Measurements from ENCODE around the gene CADM2. TPM values are rescaled to one million over a fixed set of nuclear protein-coding genes. Genes with fewer than 3 reads are reported as not detected.
"Not testable (repeated sequence)": the region's sequence is repeated elsewhere in the genome, so short reads cannot be mapped to it uniquely, and the experiment has no call there.

Gene CADM2
- total RNA-seq, 1 donor: 0.31 TPM

- Histone ChIP-seq H3K4me1 (ENCODE audit: insufficient read depth, low read length) (no peaks in the 10 kb centered on the region), H3K9me3 (ENCODE audit: low read depth, low read length) (no peaks in the 10 kb centered on the region), H3K27me3 (ENCODE audit: insufficient read depth, low read length) (no peaks in the 10 kb centered on the region), H3K4me3 (ENCODE audit: low read length) (no peak overlapping the region)
These were observed 122.6 kb downstream of the CADM2 start for GRCh38 chr3:85081191-85081906.

DNA sequence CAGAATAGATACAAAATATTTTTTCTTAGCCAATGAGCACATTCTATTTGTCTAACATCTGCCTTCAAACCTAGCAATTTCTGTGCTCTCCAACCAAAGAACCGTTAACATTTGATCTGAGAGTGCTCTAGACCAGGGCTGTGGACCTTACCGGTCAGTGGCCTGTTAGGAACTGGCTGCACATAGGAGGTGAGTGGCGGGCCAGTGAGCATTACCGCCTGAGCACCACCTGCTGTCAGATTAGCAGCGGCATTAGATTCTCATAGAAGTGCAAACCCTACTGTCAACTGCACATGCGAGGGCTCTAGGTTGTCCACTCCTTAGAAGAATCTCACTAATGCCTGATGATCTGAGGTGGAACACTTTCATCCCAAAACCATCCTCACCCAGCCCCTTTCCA, 131.7 kb downstream of the CADM2 start:
- Histone ChIP-seq H3K27me3 (ENCODE audit: insufficient read depth, low read length) (no peaks in the 10 kb centered on the region), H3K4me1 (ENCODE audit: insufficient read depth, low read length) (no peaks in the 10 kb centered on the region), H3K4me3 (ENCODE audit: low read length) (no peak overlapping the region), H3K9me3 (ENCODE audit: low read depth, low read length) (no peaks in the 10 kb centered on the region)

DNA sequence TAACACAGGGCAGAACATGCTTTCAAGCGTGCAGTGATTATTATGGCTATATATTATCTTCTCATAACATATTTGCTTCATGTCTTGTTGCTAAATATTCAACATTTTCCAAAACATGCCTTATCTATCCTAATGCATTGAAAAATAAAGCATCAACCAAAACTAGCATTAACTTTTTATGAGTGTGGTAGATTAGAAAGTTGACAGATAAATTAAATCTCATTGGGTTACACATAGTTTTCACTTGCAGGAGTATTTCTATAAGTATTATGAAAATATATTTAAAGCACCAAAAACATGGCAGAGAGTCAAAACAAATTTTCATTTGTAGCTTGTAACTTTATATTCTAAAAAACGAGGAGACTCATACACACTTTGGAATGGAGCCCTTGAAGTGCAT, 141.5 kb downstream of the CADM2 start:
- Histone ChIP-seq H3K4me1 (ENCODE audit: insufficient read depth, low read length) (no peaks in the 10 kb centered on the region), H3K9me3 (ENCODE audit: low read depth, low read length) (peaks cover 9% of the 10 kb centered on the region), H3K27me3 (ENCODE audit: insufficient read depth, low read length) (no peaks in the 10 kb centered on the region)

DNA sequence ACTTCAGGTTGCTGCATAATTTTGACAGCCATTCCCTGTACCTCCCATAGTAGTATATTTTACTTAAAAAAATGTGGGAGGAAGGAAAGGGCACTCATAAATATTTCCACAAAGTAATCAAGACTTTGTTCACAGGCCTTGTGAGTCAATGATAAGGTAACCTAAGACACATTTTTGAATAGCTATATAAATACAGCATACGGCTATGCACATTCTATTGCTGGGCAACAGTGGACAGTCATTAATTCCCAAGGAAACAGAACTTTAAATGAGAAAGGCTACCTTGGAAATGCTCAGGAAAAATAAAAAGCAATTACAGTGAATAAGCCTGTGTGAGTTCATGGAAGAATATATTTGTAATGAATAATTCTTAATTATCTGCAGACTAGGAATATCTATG, 144.0 kb downstream of the CADM2 start:
- H3K4me1 ChIP-seq (ENCODE audit: insufficient read depth, low read length): no peaks in the 10 kb centered on the region
- no peaks in the 10 kb centered on the region for H3K27me3 ChIP-seq (ENCODE audit: insufficient read depth, low read length)
- no peak overlapping the region for H3K4me3 ChIP-seq (ENCODE audit: low read length)
- peaks cover 9% of the 10 kb centered on the region for H3K9me3 ChIP-seq (ENCODE audit: low read depth, low read length)

More for the DNA sequence above, 141.5 kb downstream of the CADM2 start:
- H3K4me3 ChIP-seq (ENCODE audit: low read length): no peak overlapping the region

DNA sequence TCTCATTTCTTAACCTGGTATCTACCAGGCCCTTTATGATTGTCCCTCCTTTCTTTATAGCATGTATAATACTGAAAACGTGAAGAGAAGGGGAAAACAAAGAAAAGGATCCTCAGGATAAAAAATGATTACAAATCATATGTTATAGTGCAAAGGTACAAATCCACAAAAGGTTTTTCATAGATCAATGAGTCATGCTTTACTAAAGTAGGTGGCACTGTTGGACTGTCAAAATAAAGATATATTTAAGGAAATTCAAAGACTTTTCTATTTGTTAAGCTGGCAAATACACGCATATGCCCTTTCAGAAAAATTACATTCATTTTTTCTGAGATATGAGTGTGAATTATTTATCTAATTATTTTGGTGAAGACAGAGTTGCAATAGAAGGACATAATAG, 151.6 kb downstream of the CADM2 start:
- Histone ChIP-seq H3K4me3 (ENCODE audit: low read length) (no peak overlapping the region), H3K4me1 (ENCODE audit: insufficient read depth, low read length) (no peaks in the 10 kb centered on the region), H3K9me3 (ENCODE audit: low read depth, low read length) (no peaks in the 10 kb centered on the region), H3K27me3 (ENCODE audit: insufficient read depth, low read length) (no peaks in the 10 kb centered on the region)

DNA sequence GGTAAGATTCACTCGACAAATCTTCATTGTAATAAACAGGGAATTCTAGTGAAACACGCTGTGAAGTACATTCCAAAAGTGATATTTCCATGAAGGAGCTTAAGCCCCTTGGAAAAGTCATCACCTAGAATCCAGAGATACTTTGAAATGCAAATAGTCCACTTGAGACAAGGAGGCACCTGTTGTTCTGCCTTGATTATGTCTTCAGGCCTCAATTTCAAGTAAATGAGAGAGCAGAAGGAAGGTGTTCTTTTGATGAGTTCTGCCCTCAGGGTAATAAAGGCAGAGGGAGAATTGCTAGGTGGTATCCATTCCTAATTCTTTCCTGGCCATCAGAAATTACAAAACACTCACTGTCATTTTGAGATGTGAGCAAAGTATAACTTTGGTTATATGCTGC, 162.1 kb downstream of the CADM2 start:
- Histone ChIP-seq H3K9me3 (ENCODE audit: low read depth, low read length) (no peaks in the 10 kb centered on the region), H3K4me3 (ENCODE audit: low read length) (no peak overlapping the region), H3K27me3 (ENCODE audit: insufficient read depth, low read length) (no peaks in the 10 kb centered on the region), H3K4me1 (ENCODE audit: insufficient read depth, low read length) (no peaks in the 10 kb centered on the region)

GRCh38 chr3:85132864-85133263, 174.1 kb downstream of the CADM2 start:
- not testable (repeated sequence) for H3K4me1 ChIP-seq (ENCODE audit: insufficient read depth, low read length); H3K9me3 ChIP-seq (ENCODE audit: low read depth, low read length); H3K27me3 ChIP-seq (ENCODE audit: insufficient read depth, low read length); H3K4me3 ChIP-seq (ENCODE audit: low read length)

DNA sequence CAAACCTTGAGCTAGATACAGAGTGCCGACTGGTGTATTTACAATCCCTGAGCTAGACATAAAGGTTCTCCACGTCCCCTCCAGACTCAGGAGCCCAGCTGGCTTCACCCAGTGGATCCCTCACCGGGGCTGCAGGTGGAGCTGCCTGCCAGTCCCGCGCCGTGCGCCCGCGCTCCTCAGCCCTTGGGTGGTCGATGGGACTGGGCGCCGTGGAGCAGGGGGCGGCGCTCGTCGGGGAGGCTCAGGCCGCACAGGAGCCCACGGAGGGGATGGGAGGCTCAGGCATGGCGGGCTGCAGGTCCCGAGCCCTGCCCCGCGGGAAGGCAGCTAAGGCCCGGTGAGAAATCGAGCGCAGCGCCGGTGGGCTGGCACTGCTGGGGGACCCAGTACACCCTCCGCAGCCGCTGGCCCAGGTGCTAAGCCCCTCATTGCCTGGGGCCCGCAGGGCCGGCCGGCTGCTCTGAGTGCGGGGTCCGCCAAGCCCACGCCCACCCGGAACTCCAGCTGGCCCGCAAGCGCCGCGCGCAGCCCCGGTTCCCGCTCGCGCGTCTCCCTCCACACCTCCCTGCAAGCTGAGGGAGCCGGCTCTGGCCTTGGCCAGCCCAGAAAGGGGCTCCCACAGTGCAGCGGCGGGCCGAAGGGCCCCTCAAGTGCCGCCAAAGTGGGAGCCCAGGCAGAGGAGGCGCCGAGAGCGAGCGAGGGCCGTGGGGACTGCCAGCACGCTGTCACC, 175.1 kb downstream of the CADM2 start:
- not testable (repeated sequence) for H3K4me1 ChIP-seq (ENCODE audit: insufficient read depth, low read length); H3K4me3 ChIP-seq (ENCODE audit: low read length)

GRCh38 chr3:85142626-85143025, 183.8 kb downstream of the CADM2 start:
- Histone ChIP-seq H3K4me1 (ENCODE audit: insufficient read depth, low read length) (no peaks in the 10 kb centered on the region), H3K4me3 (ENCODE audit: low read length) (no peak overlapping the region), H3K9me3 (ENCODE audit: low read depth, low read length) (no peaks in the 10 kb centered on the region), H3K27me3 (ENCODE audit: insufficient read depth, low read length) (no peaks in the 10 kb centered on the region)

More for the DNA sequence above, 175.1 kb downstream of the CADM2 start:
- not testable (repeated sequence) for H3K9me3 ChIP-seq (ENCODE audit: low read depth, low read length); H3K27me3 ChIP-seq (ENCODE audit: insufficient read depth, low read length)

DNA sequence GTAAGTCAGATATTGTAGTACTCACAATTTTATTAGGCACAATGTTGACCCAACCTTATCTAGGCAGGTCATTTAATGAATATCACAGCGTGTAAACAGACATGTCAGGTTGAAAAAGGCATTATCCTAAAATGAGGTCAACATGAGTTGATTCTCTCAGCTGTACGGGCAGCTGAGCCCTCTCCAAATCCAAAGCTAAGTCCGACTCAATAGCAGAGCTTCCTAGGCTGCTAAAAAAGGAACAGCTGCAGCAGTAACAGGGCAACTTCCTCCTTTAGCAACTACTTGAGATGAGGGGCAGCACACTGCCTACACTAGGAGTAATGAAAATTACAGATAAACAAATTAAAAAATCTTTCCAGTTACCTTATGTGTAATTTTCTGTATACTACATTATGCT, 189.2 kb downstream of the CADM2 start:
- Histone ChIP-seq H3K9me3 (ENCODE audit: low read depth, low read length) (no peaks in the 10 kb centered on the region), H3K4me1 (ENCODE audit: insufficient read depth, low read length) (no peaks in the 10 kb centered on the region), H3K27me3 (ENCODE audit: insufficient read depth, low read length) (no peaks in the 10 kb centered on the region), H3K4me3 (ENCODE audit: low read length) (no peak overlapping the region)

DNA sequence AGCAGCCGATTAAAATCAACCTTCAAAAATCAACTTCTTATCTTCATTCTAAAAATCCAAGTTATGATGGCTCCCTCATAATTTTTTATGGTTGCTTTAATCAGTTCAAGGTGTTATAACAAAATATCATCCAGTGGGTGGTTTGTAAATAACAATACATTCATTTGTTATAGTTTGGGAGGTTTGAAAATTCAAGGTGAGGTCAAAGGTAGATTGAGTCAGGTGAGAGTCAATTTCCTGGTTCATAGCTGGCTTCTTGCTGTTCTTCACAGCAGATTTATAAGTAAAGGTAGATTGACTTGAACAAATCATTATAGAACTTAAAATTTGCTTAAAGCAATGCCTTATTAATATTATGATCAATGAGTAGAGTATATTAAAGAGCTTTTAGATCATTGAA, 192.8 kb downstream of the CADM2 start:
- no peaks in the 10 kb centered on the region for H3K4me1 ChIP-seq (ENCODE audit: insufficient read depth, low read length)
- no peak overlapping the region for H3K4me3 ChIP-seq (ENCODE audit: low read length)
- H3K9me3 ChIP-seq (ENCODE audit: low read depth, low read length): no peaks in the 10 kb centered on the region
- no peaks in the 10 kb centered on the region for H3K27me3 ChIP-seq (ENCODE audit: insufficient read depth, low read length)

DNA sequence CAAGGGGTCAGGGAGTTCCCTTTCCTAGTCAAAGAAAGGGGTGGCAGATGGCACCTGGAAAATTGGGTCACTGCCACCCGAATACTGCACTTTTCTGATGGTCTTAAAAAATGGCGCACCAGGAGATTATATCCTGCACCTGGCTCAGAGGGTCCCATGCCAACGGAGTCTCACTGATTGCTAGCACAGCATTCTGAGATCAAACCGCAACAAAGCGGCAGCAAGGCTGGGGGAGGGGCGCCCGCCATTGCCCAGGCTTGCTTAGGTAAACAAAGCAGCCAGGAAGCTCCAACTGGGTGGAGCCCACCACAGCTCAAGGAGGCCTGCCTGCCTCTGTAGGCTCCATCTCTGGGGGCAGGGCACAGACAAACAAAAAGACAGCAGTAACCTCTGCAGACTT, 194.5 kb downstream of the CADM2 start:
- not testable (repeated sequence) for H3K27me3 ChIP-seq (ENCODE audit: insufficient read depth, low read length); H3K4me1 ChIP-seq (ENCODE audit: insufficient read depth, low read length); H3K4me3 ChIP-seq (ENCODE audit: low read length); H3K9me3 ChIP-seq (ENCODE audit: low read depth, low read length)

DNA sequence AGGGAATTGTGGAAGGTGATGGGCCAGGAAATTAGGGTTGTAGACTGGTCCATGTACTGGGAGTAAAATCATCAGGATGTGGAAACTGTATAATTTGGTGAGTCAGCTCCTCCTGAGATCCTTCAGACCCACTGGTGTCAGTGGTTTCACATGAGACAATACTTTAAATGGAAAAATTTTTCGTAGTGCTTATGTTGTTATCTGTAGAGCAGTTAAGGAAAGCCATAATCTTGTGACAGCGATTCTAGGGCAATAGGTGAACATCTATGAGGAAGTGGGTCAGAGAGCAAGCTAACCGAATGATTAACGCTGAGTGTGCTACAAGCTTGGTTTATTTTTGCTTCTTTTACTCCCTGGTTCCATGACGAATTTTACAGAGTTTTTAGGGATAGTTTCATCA, 200.6 kb downstream of the CADM2 start:
- H3K4me3 ChIP-seq (ENCODE audit: low read length): no peak overlapping the region
- no peaks in the 10 kb centered on the region for H3K9me3 ChIP-seq (ENCODE audit: low read depth, low read length)
- H3K4me1 ChIP-seq (ENCODE audit: insufficient read depth, low read length): no peaks in the 10 kb centered on the region

DNA sequence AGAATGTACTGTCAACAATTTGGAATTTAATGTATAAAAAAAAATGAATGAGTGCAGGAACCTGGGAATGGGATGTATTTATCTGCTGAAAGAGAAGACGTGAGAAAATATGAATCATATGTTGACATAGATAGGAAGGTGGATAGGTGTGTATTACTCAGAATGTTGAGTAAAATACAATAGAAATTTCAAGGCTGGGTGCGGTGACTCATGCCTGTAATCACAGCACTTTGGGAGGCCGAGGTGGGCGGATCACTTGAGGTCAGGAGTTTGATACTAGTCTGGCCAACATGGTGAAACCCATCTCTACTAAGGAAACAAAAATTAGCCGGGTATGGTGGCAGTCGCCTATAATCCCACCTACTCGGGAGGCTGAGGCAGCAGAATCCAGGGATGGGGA, 202.8 kb downstream of the CADM2 start:
- Histone ChIP-seq H3K9me3 (ENCODE audit: low read depth, low read length) (no peaks in the 10 kb centered on the region), H3K27me3 (ENCODE audit: insufficient read depth, low read length) (no peaks in the 10 kb centered on the region), H3K4me3 (ENCODE audit: low read length) (no peak overlapping the region), H3K4me1 (ENCODE audit: insufficient read depth, low read length) (no peaks in the 10 kb centered on the region)

More for the DNA sequence above, 200.6 kb downstream of the CADM2 start:
- no peaks in the 10 kb centered on the region for H3K27me3 ChIP-seq (ENCODE audit: insufficient read depth, low read length)

DNA sequence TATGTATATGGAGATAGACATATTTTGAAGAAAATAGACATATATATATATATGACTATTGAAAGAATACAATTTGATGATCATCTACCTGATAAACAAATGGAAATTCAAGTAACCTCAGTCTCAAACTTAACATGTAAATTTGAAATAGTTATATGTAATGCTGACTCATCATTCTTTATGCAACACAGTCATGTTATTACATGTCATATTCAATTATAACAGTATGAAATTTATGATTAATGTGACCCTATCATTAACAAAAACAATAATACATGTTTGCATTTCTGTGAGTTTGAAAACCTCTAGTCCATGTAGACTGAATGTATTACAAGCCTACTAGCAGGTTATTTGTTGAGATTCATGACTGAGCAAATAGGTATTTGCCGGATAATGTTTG, 204.1 kb downstream of the CADM2 start:
- Histone ChIP-seq H3K4me1 (ENCODE audit: insufficient read depth, low read length) (no peaks in the 10 kb centered on the region), H3K4me3 (ENCODE audit: low read length) (no peak overlapping the region), H3K27me3 (ENCODE audit: insufficient read depth, low read length) (no peaks in the 10 kb centered on the region), H3K9me3 (ENCODE audit: low read depth, low read length) (no peaks in the 10 kb centered on the region)

DNA sequence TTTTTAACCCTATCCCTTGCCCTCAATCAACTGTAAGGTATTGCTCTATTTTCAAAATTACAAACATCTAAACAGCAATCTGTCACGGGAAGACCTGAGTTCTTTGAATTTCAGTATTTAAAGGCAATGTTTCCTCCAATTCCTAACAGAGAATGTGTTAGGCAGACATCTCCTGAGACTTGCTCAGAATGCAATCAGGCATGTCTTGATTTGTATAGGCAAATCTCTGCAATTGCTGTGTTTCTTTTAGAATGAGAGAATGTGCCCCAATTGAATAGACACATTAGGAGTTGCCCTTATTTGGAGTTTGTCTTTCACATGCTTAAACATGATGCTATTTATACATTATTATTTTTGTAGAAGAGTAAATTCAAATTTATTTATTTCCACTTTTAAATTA, 205.6 kb downstream of the CADM2 start:
- no peaks in the 10 kb centered on the region for H3K9me3 ChIP-seq (ENCODE audit: low read depth, low read length)
- H3K27me3 ChIP-seq (ENCODE audit: insufficient read depth, low read length): no peaks in the 10 kb centered on the region
- H3K4me3 ChIP-seq (ENCODE audit: low read length): no peak overlapping the region
- H3K4me1 ChIP-seq (ENCODE audit: insufficient read depth, low read length): no peaks in the 10 kb centered on the region
